Fibroblast of peridontal ligament (primary cell): ENCODE measurements around the gene CCDC9B.

Experiments
- DNase-seq: peaks from one replicate; pipeline ENCODE4 v3.0.0-alpha.2; 2010; ENCODE audit errors: extremely low read depth

Gene CCDC9B

GRCh38 chr15:40331026-40331425 lies 9.7 kb downstream of the CCDC9B start:
- no peak for DNase-seq

- DNase-seq: no peak
Observed at GRCh38 chr15:40330368-40330836, 10.3 kb downstream of the CCDC9B start.

DNA sequence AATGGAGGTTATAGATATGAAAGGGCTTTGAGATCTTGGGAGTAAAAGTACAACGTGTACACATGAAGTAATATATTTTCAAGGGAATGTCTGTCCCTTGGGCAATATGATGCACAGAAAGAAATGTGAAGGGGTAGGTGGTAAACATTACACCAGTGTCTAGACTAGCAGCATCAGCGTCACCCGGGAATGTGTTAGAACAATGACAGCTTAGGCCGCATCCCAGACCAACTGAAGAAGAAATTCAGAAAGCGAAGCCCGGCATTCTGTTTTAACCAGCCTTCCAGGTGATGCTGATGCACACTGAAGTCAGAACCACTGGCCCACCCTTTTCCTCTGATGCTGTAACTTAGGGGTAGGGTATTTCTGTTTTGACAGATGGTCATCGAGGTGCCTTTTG lies 10.9 kb downstream of the CCDC9B start:
- DNase-seq: no peak

DNA sequence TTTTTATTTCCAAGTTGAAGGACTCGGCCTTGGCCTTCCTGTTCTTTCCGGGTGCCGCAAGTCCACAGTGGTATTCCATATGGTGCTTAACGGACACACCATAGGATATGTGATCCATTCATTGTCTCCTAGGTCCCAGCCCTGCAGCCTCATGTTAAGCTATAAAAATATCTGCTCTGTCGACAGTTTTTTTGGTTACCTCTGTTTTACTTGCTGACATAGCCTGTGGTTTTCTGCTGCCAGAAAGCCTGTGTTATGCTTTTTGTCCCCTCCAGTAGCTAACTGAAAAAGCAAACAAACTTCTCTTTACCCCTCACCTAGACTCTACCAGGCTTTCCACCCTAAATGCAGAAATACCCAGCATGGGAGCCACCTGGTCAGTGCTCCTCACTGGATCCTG lies 12.0 kb downstream of the CCDC9B start:
- DNase-seq: no peak

- DNase-seq: no peak
Observed at GRCh38 chr15:40328176-40328575, 12.6 kb downstream of the CCDC9B start.

- no peak for DNase-seq
Observed at GRCh38 chr15:40327457-40327856, 13.3 kb downstream of the CCDC9B start.

- DNase-seq: no peak
Observed at GRCh38 chr15:40325700-40326099, 15.0 kb downstream of the CCDC9B start.

DNA sequence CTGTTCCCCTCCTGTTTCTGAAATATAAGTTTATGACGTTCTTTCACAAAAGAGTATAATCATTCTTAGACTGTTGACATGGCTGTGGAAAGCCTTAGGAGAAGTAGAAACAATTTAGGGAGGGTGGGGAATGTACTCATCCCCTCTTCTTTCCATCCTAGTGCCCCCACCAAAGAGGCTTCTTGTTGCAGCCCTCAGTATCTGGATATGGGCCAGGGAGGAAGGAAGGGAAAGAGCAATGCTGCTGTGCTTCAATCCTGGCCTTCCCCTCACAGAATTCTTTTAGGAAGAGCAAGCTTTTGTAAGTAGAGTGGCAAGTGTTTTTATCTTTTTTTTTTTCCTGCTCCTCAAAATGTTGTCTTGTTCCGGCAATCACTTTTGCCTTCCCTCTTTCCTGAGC lies 15.6 kb downstream of the CCDC9B start:
- no peak for DNase-seq

- no peak for DNase-seq
Observed at GRCh38 chr15:40323953-40324937, 16.5 kb downstream of the CCDC9B start.

GRCh38 chr15:40323239-40323952 lies 17.3 kb downstream of the CCDC9B start, which contains the start of gene INAFM2:
Gene INAFM2, plus strand, starts transcription at chr15:40323692. Its CDS starts 364 bp downstream, at chr15:40324056.
- peak; percentile 77 for DNase-seq

GRCh38 chr15:40322531-40323238 lies 18.1 kb downstream of the CCDC9B start:
- no peak for DNase-seq

DNA sequence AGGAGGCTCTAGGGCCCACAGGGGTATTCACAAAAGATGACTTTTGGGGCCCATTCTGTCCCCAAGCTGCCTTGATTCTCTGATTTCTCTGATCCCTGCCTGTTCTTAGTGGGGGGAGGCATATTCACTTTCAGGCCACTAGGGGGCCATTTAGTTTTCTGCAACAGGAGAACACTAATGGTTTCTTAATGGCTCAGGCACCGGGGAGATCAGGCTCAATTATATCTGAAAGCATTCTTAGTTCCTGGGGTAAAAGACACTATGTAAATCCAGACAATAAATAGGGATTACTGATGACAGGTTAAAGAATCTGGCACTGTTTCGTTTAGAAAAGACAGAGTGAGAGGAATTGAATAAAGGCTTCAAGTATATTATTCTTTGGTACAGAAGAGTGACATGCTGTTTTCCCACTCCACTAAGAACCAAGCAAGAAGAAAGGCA lies 19.8 kb downstream of the CCDC9B start:
- DNase-seq: peak; percentile 68

DNA sequence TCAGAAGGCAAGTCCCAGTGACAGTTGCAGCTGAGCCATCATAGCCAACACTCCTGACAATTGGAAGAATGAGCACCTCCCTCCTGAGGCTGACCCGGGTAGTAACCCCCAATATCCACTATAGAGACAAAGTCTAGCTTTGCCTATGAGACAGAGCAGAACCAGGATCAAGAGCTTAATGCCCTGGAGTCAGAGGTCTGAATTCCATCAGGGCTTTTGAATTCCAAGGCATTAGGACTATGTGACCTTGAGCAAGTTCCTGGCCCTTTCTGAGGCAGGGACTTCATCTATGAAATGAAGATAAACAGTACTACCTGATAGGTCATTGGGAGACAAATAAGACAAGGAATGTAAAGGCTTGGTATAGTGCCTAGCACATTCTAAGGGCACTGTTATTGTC lies 20.3 kb downstream of the CCDC9B start:
- DNase-seq: no peak

DNA sequence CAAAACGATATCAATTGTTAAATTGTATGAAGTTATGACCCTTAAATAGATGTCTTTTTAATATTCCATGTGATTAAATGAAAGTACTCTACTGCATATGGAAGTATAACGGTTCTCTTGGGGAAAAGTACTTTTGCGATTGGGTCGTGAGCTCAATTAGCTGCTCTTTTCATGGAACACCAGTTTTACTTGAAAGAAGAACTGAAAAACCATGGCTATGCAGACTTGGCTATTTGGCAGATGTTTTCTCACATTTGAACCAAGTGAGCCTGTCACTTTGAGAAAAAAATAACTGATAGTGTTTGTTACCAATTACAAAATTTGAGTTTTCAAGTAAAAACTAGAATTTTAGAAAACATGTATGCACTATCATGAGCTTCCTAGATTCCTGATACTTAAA lies 23.2 kb downstream of the CCDC9B start:
- no peak for DNase-seq

- DNase-seq: no peak
Observed at GRCh38 chr15:40316931-40317330, 23.8 kb downstream of the CCDC9B start.

GRCh38 chr15:40314723-40315276 lies 25.9 kb downstream of the CCDC9B start:
- DNase-seq: peak; percentile 47

GRCh38 chr15:40313531-40314398 lies 27.0 kb downstream of the CCDC9B start:
- DNase-seq: no peak

GRCh38 chr15:40312370-40313158 lies 28.2 kb downstream of the CCDC9B start:
- DNase-seq: no peak

- no peak for DNase-seq
Observed at GRCh38 chr15:40310993-40311392, 29.7 kb downstream of the CCDC9B start.
